Measurements from ENCODE around the gene IFIT3. TPM values are rescaled to one million over a fixed set of nuclear protein-coding genes. Genes with fewer than 3 reads are reported as not detected.

The IFIT3 gene
- total and polyA plus RNA-seq, 2 of the 8 experiments (the other 6 are each of a cell fraction or from before 2014, with no cell fraction given) = 0.12 to 0.84 TPM

DNA sequence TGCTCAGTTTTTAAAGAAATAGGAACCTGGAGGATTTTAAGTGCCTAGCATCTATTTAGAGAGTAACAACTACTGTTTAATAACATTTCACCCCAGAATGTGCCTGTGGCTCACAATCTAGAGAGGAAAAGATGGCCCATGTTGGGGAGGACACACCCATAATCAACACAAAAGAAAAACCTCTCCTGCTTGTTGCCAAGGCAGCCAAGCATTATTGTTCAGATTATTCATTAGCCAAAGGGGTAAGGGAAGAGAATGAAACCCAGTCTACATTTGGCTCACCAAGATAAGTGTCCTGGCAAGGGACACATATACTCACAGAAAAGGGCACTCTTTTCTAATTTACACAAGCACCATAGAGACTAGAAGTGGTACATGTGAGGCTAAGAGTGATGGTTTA is 32.4 kb downstream of the IFIT3 start (continued):
- TF ChIP-seq CHD7 (IDR thresholded peaks at IDR 0.05; ENCODE audit: insufficient replicate concordance, low read length) (no peak), SP1 (IDR thresholded peaks at IDR 0.05; ENCODE audit: low read depth, low read length) (no peak), TEAD4 (IDR thresholded peaks at IDR 0.05; ENCODE audit: low read depth, low read length) (no peak), CTCF (IDR thresholded peaks at IDR 0.05; ENCODE audit: control extremely low read depth in 1 of 3, insufficient read depth in 1 of 3, low read depth in 1 of 3, low read length in 3 of 3) (no peak)
